ENCODE data around the gene EPN2.

The EPN2 gene

GRCh38 chr17:19333736-19334290 lies 96.6 kb downstream of the EPN2 start:
- DNase-seq, result no peak

- DNase-seq, result no peak
Observed at GRCh38 chr17:19334331-19334730, 97.2 kb downstream of the EPN2 start.

- no peak for DNase-seq
Observed at GRCh38 chr17:19335951-19336631, 98.9 kb downstream of the EPN2 start.

GRCh38 chr17:19336938-19337711 lies 100.0 kb downstream of the EPN2 start:
- DNase-seq, result no peak

GRCh38 chr17:19337712-19338023 lies 100.5 kb downstream of the EPN2 start:
- DNase-seq, result no peak

GRCh38 chr17:19338031-19338990 lies 101.1 kb downstream of the EPN2 start:
- peak; percentile 76 for DNase-seq

GRCh38 chr17:19339341-19339815 lies 102.2 kb downstream of the EPN2 start:
- no peak for DNase-seq

- no peak for DNase-seq
Observed at GRCh38 chr17:19341211-19341631, 104.1 kb downstream of the EPN2 start.

GRCh38 chr17:19341641-19342610 lies 104.8 kb downstream of the EPN2 start:
- no peak for DNase-seq

- no peak for DNase-seq
Observed at GRCh38 chr17:19342611-19343255, 105.6 kb downstream of the EPN2 start.

- DNase-seq, result no peak
Observed at GRCh38 chr17:19343256-19343630, 106.1 kb downstream of the EPN2 start.

- no peak for DNase-seq
Observed at GRCh38 chr17:19343671-19344151, 106.5 kb downstream of the EPN2 start.

GRCh38 chr17:19344311-19345066 lies 107.3 kb downstream of the EPN2 start:
- no peak for DNase-seq

GRCh38 chr17:19345067-19345460 lies 107.9 kb downstream of the EPN2 start:
- no peak for DNase-seq

GRCh38 chr17:19345486-19346350 lies 108.6 kb downstream of the EPN2 start:
- DNase-seq, result no peak

GRCh38 chr17:19346351-19347255 lies 109.4 kb downstream of the EPN2 start:
- DNase-seq, result no peak

- DNase-seq, result no peak
Observed at GRCh38 chr17:19347323-19348080, 110.3 kb downstream of the EPN2 start.
